ENCODE measurements around the gene PTPRN2. TPM values are rescaled to one million over a fixed set of nuclear protein-coding genes. Genes with fewer than 3 reads are reported as not detected.

Gene PTPRN2
- total RNA-seq, 2 experiments from 2014 or later = 0.70 TPM; not detected in 1

DNA sequence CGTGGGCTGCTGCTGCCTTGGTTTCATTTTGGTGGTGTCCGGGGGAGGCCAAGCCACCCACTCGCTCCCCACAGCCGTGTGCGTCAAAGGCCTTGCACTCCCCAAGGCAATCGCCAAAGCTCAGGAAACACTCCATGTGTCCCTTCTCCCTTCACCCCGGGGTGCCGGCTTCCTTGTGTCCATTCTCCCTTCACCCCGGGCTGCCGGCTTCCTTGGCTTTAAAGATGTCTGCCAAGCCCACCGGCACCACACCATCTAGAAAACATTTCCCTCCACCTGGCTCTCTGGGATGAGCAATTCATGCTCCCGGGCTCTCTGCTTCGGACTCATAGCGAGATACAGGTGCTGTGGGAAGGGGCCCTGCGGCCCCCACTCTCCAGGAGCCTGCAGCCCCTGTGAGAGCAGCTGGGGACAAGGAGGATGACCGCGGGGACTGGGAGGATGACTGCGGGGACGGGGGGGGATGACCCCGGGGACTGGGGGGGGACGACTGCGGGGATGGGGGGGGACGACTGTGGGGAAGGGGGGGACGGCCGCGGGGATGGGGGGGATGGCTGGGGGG lies 928.7 kb downstream of the PTPRN2 start:
- H3K4me3 ChIP-seq (ENCODE audit: low read depth, low read length, poor library complexity, severe bottlenecking) = no peak overlapping the region
- CTCF ChIA-PET (ENCODE audit: unreplicated experiment) = no interaction called here
- H2AFZ ChIP-seq (ENCODE audit: low read length) = no peak overlapping the region
- H3K4me1 ChIP-seq (ENCODE audit: insufficient read depth, low read length, poor library complexity, severe bottlenecking) = no peaks in the 10 kb centered on the region
- H3K79me2 ChIP-seq (ENCODE audit: insufficient read depth, low read depth, low read length) = no peaks in the 10 kb centered on the region
- DNase-seq (ENCODE audit: low spot score) = no peak
- TF ChIP-seq CTCF (conservative IDR thresholded peaks at IDR 0.05; ENCODE audit: low read length) (no peak), EZH2phosphoT487 (IDR thresholded peaks at IDR 0.05; ENCODE audit: borderline replicate concordance, low read depth, low read length) (no peak)
- no peaks in the 10 kb centered on the region for H3K36me3 ChIP-seq (ENCODE audit: insufficient read depth, low read length)
- H3K4me2 ChIP-seq (ENCODE audit: low read length) = no peak overlapping the region
- intact Hi-C loops (cut with micrococcal nuclease; ENCODE audit: unreplicated experiment) = no loop called here
- H3K27ac ChIP-seq (ENCODE audit: low read depth, low read length, poor library complexity, severe bottlenecking) = no peak overlapping the region
- POLR2A ChIA-PET = no interaction called here
- no peaks in the 10 kb centered on the region for H3K9me2 ChIP-seq (ENCODE audit: insufficient read depth, low read length)
- BruUV-seq (replicated peaks) = no TSS peak
- H4K20me1 ChIP-seq (ENCODE audit: insufficient read depth, low read length) = no peaks in the 10 kb centered on the region
- no peaks in the 10 kb centered on the region for H3K9me3 ChIP-seq (ENCODE audit: low read length)

DNA sequence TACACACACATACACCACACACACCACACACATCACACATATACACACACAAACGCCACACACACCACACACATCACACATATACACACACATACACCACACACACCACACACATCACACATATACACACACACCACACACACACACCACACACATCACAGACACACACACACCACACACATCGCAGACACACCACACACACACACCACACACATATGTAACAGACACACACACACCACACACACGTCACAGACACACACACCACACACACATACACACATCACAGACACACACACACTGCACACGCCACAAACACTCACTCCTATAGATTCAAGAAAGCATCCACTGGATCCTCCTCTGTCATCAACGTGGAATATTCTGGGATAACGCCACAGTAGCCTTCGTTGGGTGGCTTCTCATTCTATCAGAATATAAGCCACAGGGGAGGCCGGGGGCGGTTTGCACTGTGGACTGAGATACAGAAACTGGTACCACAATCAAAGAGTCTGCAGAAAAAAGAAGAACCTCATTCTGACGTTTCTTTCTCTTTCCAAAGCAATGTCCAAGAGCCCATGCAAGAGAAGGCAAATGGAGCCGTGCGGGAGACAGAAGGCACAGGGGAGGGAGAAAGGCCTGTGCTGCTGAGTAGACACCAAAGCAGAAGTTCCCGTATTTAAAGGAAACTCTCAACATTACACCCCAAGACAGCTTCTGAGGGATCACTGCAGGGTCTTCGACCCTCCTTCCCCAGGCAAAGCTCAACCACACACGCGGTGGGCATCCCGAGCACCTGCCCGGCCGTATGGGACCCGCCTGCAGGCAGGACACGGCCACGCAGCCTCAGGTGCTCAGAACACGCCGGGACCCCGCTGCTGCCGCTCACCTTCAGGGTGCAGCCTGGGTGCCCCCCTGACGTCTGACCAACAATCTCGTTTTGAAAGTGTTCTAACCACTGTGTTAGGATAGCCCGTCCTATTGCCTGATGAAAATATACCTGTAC lies 929.6 kb downstream of the PTPRN2 start:
- BruUV-seq (replicated peaks) = no TSS peak
- CTCF ChIA-PET (ENCODE audit: unreplicated experiment) = no interaction called here
- intact Hi-C loops (cut with micrococcal nuclease; ENCODE audit: unreplicated experiment) = no loop called here

More for the DNA sequence above, 929.6 kb downstream of the PTPRN2 start:
- POLR2A ChIA-PET = no interaction called here
- Histone ChIP-seq H3K4me3 (ENCODE audit: low read depth, low read length, poor library complexity, severe bottlenecking) (no peak overlapping the region), H3K27ac (ENCODE audit: low read depth, low read length, poor library complexity, severe bottlenecking) (no peak overlapping the region), H3K79me2 (ENCODE audit: insufficient read depth, low read depth, low read length) (no peaks in the 10 kb centered on the region), H4K20me1 (ENCODE audit: insufficient read depth, low read length) (no peaks in the 10 kb centered on the region), H3K36me3 (ENCODE audit: insufficient read depth, low read length) (no peaks in the 10 kb centered on the region), H2AFZ (ENCODE audit: low read length) (no peak overlapping the region), H3K4me1 (ENCODE audit: insufficient read depth, low read length, poor library complexity, severe bottlenecking) (no peaks in the 10 kb centered on the region), H3K9me3 (ENCODE audit: low read length) (no peaks in the 10 kb centered on the region), H3K4me2 (ENCODE audit: low read length) (no peak overlapping the region), H3K9me2 (ENCODE audit: insufficient read depth, low read length) (no peaks in the 10 kb centered on the region)
- no peak for TF ChIP-seq CTCF (conservative IDR thresholded peaks at IDR 0.05; ENCODE audit: low read length)
- no peak for TF ChIP-seq EZH2phosphoT487 (IDR thresholded peaks at IDR 0.05; ENCODE audit: borderline replicate concordance, low read depth, low read length)
- no peak for DNase-seq (ENCODE audit: low spot score)

Data from OCI-LY7 (cell line).